ENCODE measurements around the gene PLD3. TPM values are rescaled to one million over a fixed set of nuclear protein-coding genes. Genes with fewer than 3 reads are reported as not detected.

The PLD3 gene
- total and polyA plus RNA-seq, 2 experiments from 2014 or later = 866 to 875 TPM

- Histone ChIP-seq H3K27me3 (no peaks in the 10 kb centered on the region), H3K27ac (no peak overlapping the region)
These were observed 44.5 kb downstream of the PLD3 start for GRCh38 chr19:40392894-40393517.

GRCh38 chr19:40393894-40394815 lies 45.7 kb downstream of the PLD3 start:
- Histone ChIP-seq H3K36me3 (no peaks in the 10 kb centered on the region), H3K9me3 (ENCODE audit: low read depth) (no peaks in the 10 kb centered on the region), H3K4me3 (no peak overlapping the region), H3K27ac (no peak overlapping the region), H3K4me1 (ENCODE audit: low read depth) (no peaks in the 10 kb centered on the region), H3K27me3 (no peaks in the 10 kb centered on the region)
- no peak for TF ChIP-seq CTCF (IDR thresholded peaks at IDR 0.05; ENCODE audit: low read depth, low read length)
- DNase-seq (ENCODE audit: low read depth in 1 of 2, low spot score in 1 of 2) = no peak

More at GRCh38 chr19:40392894-40393517, 44.5 kb downstream of the PLD3 start:
- H3K9me3 ChIP-seq (ENCODE audit: low read depth) = no peaks in the 10 kb centered on the region
- no peak overlapping the region for H3K4me3 ChIP-seq
- H3K36me3 ChIP-seq = no peaks in the 10 kb centered on the region
- DNase-seq (ENCODE audit: low read depth in 1 of 2, low spot score in 1 of 2) = no peak
- peak; percentile 31 for TF ChIP-seq CTCF (IDR thresholded peaks at IDR 0.05; ENCODE audit: low read depth, low read length)
- no peaks in the 10 kb centered on the region for H3K4me1 ChIP-seq (ENCODE audit: low read depth)

- Histone ChIP-seq H3K27me3 (no peaks in the 10 kb centered on the region), H3K27ac (no peak overlapping the region), H3K36me3 (no peaks in the 10 kb centered on the region), H3K9me3 (ENCODE audit: low read depth) (no peaks in the 10 kb centered on the region), H3K4me3 (no peak overlapping the region), H3K4me1 (ENCODE audit: low read depth) (no peaks in the 10 kb centered on the region)
- TF ChIP-seq CTCF (IDR thresholded peaks at IDR 0.05; ENCODE audit: low read depth, low read length) = no peak
- no peak for DNase-seq (ENCODE audit: low read depth in 1 of 2, low spot score in 1 of 2)
These were observed 46.3 kb downstream of the PLD3 start for GRCh38 chr19:40394816-40395210.

- Histone ChIP-seq H3K9me3 (ENCODE audit: low read depth) (no peaks in the 10 kb centered on the region), H3K4me1 (ENCODE audit: low read depth) (no peaks in the 10 kb centered on the region), H3K36me3 (no peaks in the 10 kb centered on the region), H3K27me3 (no peaks in the 10 kb centered on the region), H3K27ac (no peak overlapping the region), H3K4me3 (no peak overlapping the region)
- no peak for TF ChIP-seq CTCF (IDR thresholded peaks at IDR 0.05; ENCODE audit: low read depth, low read length)
- no peak for DNase-seq (ENCODE audit: low read depth in 1 of 2, low spot score in 1 of 2)
These were observed 47.5 kb downstream of the PLD3 start for GRCh38 chr19:40395956-40396355.

- Histone ChIP-seq H3K4me1 (ENCODE audit: low read depth) (no peaks in the 10 kb centered on the region), H3K27me3 (no peaks in the 10 kb centered on the region), H3K27ac (no peak overlapping the region), H3K36me3 (no peaks in the 10 kb centered on the region), H3K4me3 (no peak overlapping the region), H3K9me3 (ENCODE audit: low read depth) (no peaks in the 10 kb centered on the region)
- no peak for DNase-seq (ENCODE audit: low read depth in 1 of 2, low spot score in 1 of 2)
- TF ChIP-seq CTCF (IDR thresholded peaks at IDR 0.05; ENCODE audit: low read depth, low read length) = no peak
These were observed 48.5 kb downstream of the PLD3 start for GRCh38 chr19:40396886-40397567.

All from cardiac muscle cell (in vitro differentiated cells and primary cell).